ENCODE data around the gene UBE2V1. TPM values are rescaled to one million over a fixed set of nuclear protein-coding genes. Genes with fewer than 3 reads are reported as not detected.

UBE2V1 gene
- total and polyA plus RNA-seq, 2 of the 13 experiments (the other 11 are each of a cell fraction or from before 2014, with no cell fraction given) = 81.3 to 132 TPM

GRCh38 chr20:50071039-50071888 lies 41.7 kb downstream of the UBE2V1 start (continued):
- TF ChIP-seq ARID4A (CRISPR knock-in tag; IDR thresholded peaks at IDR 0.05; ENCODE audit: borderline replicate concordance) = peak; percentile 67; the same call in 1 of the 2 replicates
- peak; percentile 51 for TF ChIP-seq ASH2L (IDR thresholded peaks at IDR 0.05; ENCODE audit: insufficient read length, low read depth, low read length)
- no peak for TF ChIP-seq ZNF296 (CRISPR knock-in tag; conservative IDR thresholded peaks at IDR 0.05)
- TF ChIP-seq ZFP1 (CRISPR knock-in tag; IDR thresholded peaks at IDR 0.05) = peak; percentile 88; the same call in 1 of the 2 replicates
- TF ChIP-seq DNMT1 (CRISPR knock-in tag; IDR thresholded peaks at IDR 0.05) = peak; percentile 97
- no peak for TF ChIP-seq NPAS2 (CRISPR knock-in tag; IDR thresholded peaks at IDR 0.05; ENCODE audit: borderline replicate concordance)
- peak; percentile 78 for TF ChIP-seq HMG20B (CRISPR knock-in tag; conservative IDR thresholded peaks at IDR 0.05)
- no peak for TF ChIP-seq PAX8 (CRISPR knock-in tag; IDR thresholded peaks at IDR 0.05; ENCODE audit: borderline replicate concordance)
- no peak for TF ChIP-seq ZNF577 (CRISPR knock-in tag; IDR thresholded peaks at IDR 0.05; ENCODE audit: borderline replicate concordance, low read depth)
- no peak for TF ChIP-seq CREBL2 (CRISPR knock-in tag; IDR thresholded peaks at IDR 0.05; ENCODE audit: borderline replicate concordance)
- TF ChIP-seq RFX3 (CRISPR knock-in tag; IDR thresholded peaks at IDR 0.05) = no peak
- 0 out of 2 replicates have a peak, but pooled peaks have one; percentile 75 for TF ChIP-seq NFAT5 (CRISPR knock-in tag; IDR thresholded peaks at IDR 0.05)
- peak; percentile 90 for TF ChIP-seq KAT8 (CRISPR knock-in tag; IDR thresholded peaks at IDR 0.05)
- no peak for TF ChIP-seq ZFP82 (CRISPR knock-in tag; IDR thresholded peaks at IDR 0.05; ENCODE audit: borderline replicate concordance)
- no peak for TF ChIP-seq THAP8 (CRISPR knock-in tag; IDR thresholded peaks at IDR 0.05; ENCODE audit: borderline replicate concordance)
- TF ChIP-seq MBNL3 (CRISPR knock-in tag; conservative IDR thresholded peaks at IDR 0.05) = no peak
- no peak for TF ChIP-seq ZNF549 (CRISPR knock-in tag; IDR thresholded peaks at IDR 0.05)
- TF ChIP-seq CCAR2 (optimal IDR thresholded peaks at IDR 0.05; ENCODE audit: low read depth, low read length) = no peak
